GM21381 (cell line): Measurements from ENCODE around the gene ZBTB22.

Source experiments
- ATAC-seq: cut with Tn5 transposase; IDR thresholded peaks from one replicate; pipeline ENCODE4 v1.9.1; 2021; ENCODE audit warnings: mild to moderate bottlenecking, moderate library complexity; ENCODE audit not compliant: unreplicated experiment

Gene ZBTB22

GRCh38 chr6:33329058-33329457, 11.5 kb upstream of the ZBTB22 start:
- no peak for ATAC-seq

- no peak for ATAC-seq
Measured at GRCh38 chr6:33324125-33324524, 6.6 kb upstream of the ZBTB22 start.

- ATAC-seq, result no peak
Measured at GRCh38 chr6:33323623-33323948, 6.0 kb upstream of the ZBTB22 start.

GRCh38 chr6:33321227-33321626, 3.7 kb upstream of the ZBTB22 start:
- ATAC-seq, result no peak

GRCh38 chr6:33320315-33321181, 3.0 kb upstream of the ZBTB22 start:
- no peak for ATAC-seq

GRCh38 chr6:33319939-33320314, 2.4 kb upstream of the ZBTB22 start:
- no peak for ATAC-seq

GRCh38 chr6:33318426-33319073, 1.0 kb upstream of the ZBTB22 start:
- ATAC-seq, result no peak

- no peak for ATAC-seq
Measured at GRCh38 chr6:33317419-33317668, 200 bp downstream of the ZBTB22 start.

- no peak for ATAC-seq
Measured at GRCh38 chr6:33316603-33317418, 733 bp downstream of the ZBTB22 start.

- no peak for ATAC-seq
Measured at GRCh38 chr6:33315793-33316602, 1.5 kb downstream of the ZBTB22 start.

GRCh38 chr6:33314943-33315792, 2.4 kb downstream of the ZBTB22 start:
- ATAC-seq, result no peak

GRCh38 chr6:33314515-33314942, 3.0 kb downstream of the ZBTB22 start:
- ATAC-seq, result no peak

- peak; percentile 45 for ATAC-seq
Measured at GRCh38 chr6:33313709-33314514, 3.6 kb downstream of the ZBTB22 start, which contains the start of gene TAPBP. TSS of gene TAPBP (minus strand) at chr6:33314078. CDS start at chr6:33314041, 37 bp downstream.

- peak; percentile 1 for ATAC-seq
Measured at GRCh38 chr6:33313105-33313708, 4.3 kb downstream of the ZBTB22 start.

GRCh38 chr6:33312361-33313104, 5.0 kb downstream of the ZBTB22 start:
- ATAC-seq, result no peak

- no peak for ATAC-seq
Measured at GRCh38 chr6:33306356-33306755, 11.2 kb downstream of the ZBTB22 start.

GRCh38 chr6:33305052-33305451, 12.5 kb downstream of the ZBTB22 start:
- no peak for ATAC-seq

- ATAC-seq, result no peak
Measured at GRCh38 chr6:33304216-33304615, 13.3 kb downstream of the ZBTB22 start.
